GM12878 (cell line): ENCODE data around the gene PELI1. TPM values are rescaled to one million over a fixed set of nuclear protein-coding genes. Genes with fewer than 3 reads are reported as not detected.

Experiments
- ATAC-seq: fragments of 200-7000 bp; cut with Tn5 transposase; 3 replicates; pipeline ENCODE4 v1.9.1; 2020; ENCODE audit warnings: mild to moderate bottlenecking, moderate library complexity
- BruUV-seq: library from RNA; stranded (reverse); fragments of 400-500 nt; replicated peaks from 2 replicates; lab custom pipeline; 2021; lab: Mats Ljungman, UMichigan
- CTCF ChIA-PET: fragments of 300-600 bp; sonication (Branson Sonifier 250); formaldehyde crosslinking; extraction: SDS; loops from one replicate; lab custom pipeline; 2021; ENCODE audit warnings: inconsistent platforms; lab: Yijun Ruan, JAX
- POLR2A ChIA-PET: fragments of 350-600 bp; formaldehyde crosslinking; extraction: SDS; loops from one replicate; lab custom pipeline; 2021; ENCODE audit warnings: inconsistent platforms; lab: Charles Lee
- RAD21 ChIA-PET: fragments of 300-600 bp; sonication (Branson Sonifier 250); formaldehyde crosslinking; loops from one replicate; lab custom pipeline; 2023; ENCODE audit warnings: antibody characterized with exemption; ENCODE audit not compliant: unreplicated experiment; lab: Charles Lee
- SMC1A ChIA-PET: fragments of 300-600 bp; sonication (Branson Sonifier 250); formaldehyde crosslinking; loops from one replicate; lab custom pipeline; 2023; ENCODE audit not compliant: unreplicated experiment, uncharacterized antibody; lab: Charles Lee
- DNase-seq: peaks from one replicate; pipeline ENCODE4 v3.0.0-alpha.2; 2011; ENCODE audit warnings: low read depth, low spot score
- FAIRE-seq: peaks from 3 replicates; lab custom pipeline; 2011; peaks lifted over from hg19 to GRCh38; lab: Jason Lieb, UNC
- H2AFZ ChIP-seq: 2 replicates; pipeline ENCODE4 v1.6.0; 2011; ENCODE audit warnings: low read depth, low read length, control low read depth; ENCODE audit not compliant: control insufficient read depth
- H3K27ac ChIP-seq: 2 replicates; pipeline ENCODE4 v1.5.1; 2011; ENCODE audit warnings: control low read depth; ENCODE audit not compliant: control insufficient read depth, insufficient read depth
- H3K27me3 ChIP-seq, 2 experiments: replicated peaks in 1 of 2; 2 replicates each; pipeline versions ENCODE4 v1.6.0 to v1.6.1; 2011; ENCODE audit warnings: low read length in 1 of 2; ENCODE audit not compliant: control insufficient read depth in 2 of 2, insufficient read depth in 2 of 2
- H3K36me3 ChIP-seq, 2 experiments: 2 replicates each; pipeline ENCODE4 v1.5.1; 2011; ENCODE audit warnings: low read length in 1 of 2; ENCODE audit not compliant: control insufficient read depth in 2 of 2, insufficient read depth in 2 of 2
- H3K4me1 ChIP-seq: 2 replicates; pipeline ENCODE4 v1.6.1; 2011; ENCODE audit warnings: mild to moderate bottlenecking, low read length, moderate library complexity, mixed read lengths; ENCODE audit not compliant: control insufficient read depth, insufficient read depth
- H3K4me2 ChIP-seq: 2 replicates; pipeline ENCODE4 v1.6.0; 2011; ENCODE audit warnings: control low read depth; ENCODE audit not compliant: control insufficient read depth, insufficient read depth
- H3K4me3 ChIP-seq: fragments of 200-600 bp; sonication (generic); 2 replicates; pipeline ENCODE4 v1.5.1; 2016
- H3K79me2 ChIP-seq: 2 replicates; pipeline ENCODE4 v1.6.0; 2011; ENCODE audit warnings: low read length; ENCODE audit not compliant: control insufficient read depth, insufficient read depth
- H3K9ac ChIP-seq: 2 replicates; pipeline ENCODE4 v1.8.0; 2011; ENCODE audit warnings: low read length, control low read depth, mixed read lengths; ENCODE audit not compliant: control insufficient read depth, insufficient read depth
- H3K9me3 ChIP-seq: replicated peaks from 3 replicates; pipeline ENCODE4 v1.5.1; 2011; ENCODE audit warnings: mild to moderate bottlenecking, low read length; ENCODE audit not compliant: control insufficient read depth, insufficient read depth
- H4K20me1 ChIP-seq: 2 replicates; pipeline ENCODE4 v1.6.0; 2011; ENCODE audit not compliant: control insufficient read depth, insufficient read depth
- MEF2B ChIP-seq: fragments of 450-650 bp; IDR thresholded peaks from 2 replicates; pipeline ENCODE4 v1.6.1; 2018; ENCODE audit warnings: mild to moderate bottlenecking, moderate library complexity; ENCODE audit not compliant: partially characterized antibody, poor library complexity, severe bottlenecking
- YY1 ChIP-seq: IDR thresholded peaks from 2 replicates; pipeline ENCODE4 v1.6.1; 2011; ENCODE audit warnings: low read depth, mild to moderate bottlenecking, low read length
- WGBS: methylation state at CpG from one replicate; pipeline ENCODE4 v1.1.6; 2016; ENCODE audit warnings: low lambda C conversion rate; ENCODE audit not compliant: insufficient replicate concordance, insufficient coverage; ENCODE audit errors: missing lambda C conversion rate; 5-methylcytosine and 5-hydroxymethylcytosine counted together
- in situ Hi-C: fragments of 300-500 bp; cut with MboI; formaldehyde crosslinking; loops from 9 replicates; pipeline ENCODE4 v1.14.3; 2018; ENCODE audit warnings: mixed read lengths
- intact Hi-C: fragments of 100-400 bp; cut with micrococcal nuclease; formaldehyde crosslinking; loops from one replicate; pipeline ENCODE4 v1.14.2; 2022; ENCODE audit not compliant: unreplicated experiment
- polyA plus RNA-seq, 11 experiments: library from polyadenylated mRNA; depleted of rRNA in 4 of 11; unstranded in 6 of 11; stranded (reverse) in 5 of 11; fragments of >200 nt; fragmentation: Nextera tagmentation in 4 of 11; fragmentation: Illumina TruSeq in 1 of 11; extraction: Ambion mirVana in 4 of 11; extraction: Trizol in 1 of 11; gene quantifications; 1 replicate in 1 of 11; 2 replicates in 10 of 11; pipeline versions ENCODE4 v1.2.1 to v1.2.3, GENCODE V29; 2011 to 2016; ENCODE audit warnings: inconsistent platforms in 2 of 11, missing spikeins in 2 of 11, low read depth in 1 of 11
- total RNA-seq, 4 experiments: library from RNA; depleted of rRNA in 3 of 4; stranded (reverse); fragments of >200 nt in 3 of 4; fragmentation: Illumina TruSeq in 1 of 4; extraction: Trizol in 1 of 4; gene quantifications; 2 replicates each; pipeline versions ENCODE4 v1.2.1 to v1.2.3, GENCODE V29; 2013 to 2021
- TF ChIP-seq, protein P1 (sequence below): fragments of 450-650 bp; IDR thresholded peaks from 2 replicates; pipeline ENCODE4 v1.6.1; 2017; ENCODE audit warnings: mild to moderate bottlenecking

PELI1 gene
- total and polyA plus RNA-seq, 10 of the 15 experiments (the other 5 are each of a cell fraction or from before 2014, with no cell fraction given), result 12.1 to 92.0 (median 39.8) TPM

DNA sequence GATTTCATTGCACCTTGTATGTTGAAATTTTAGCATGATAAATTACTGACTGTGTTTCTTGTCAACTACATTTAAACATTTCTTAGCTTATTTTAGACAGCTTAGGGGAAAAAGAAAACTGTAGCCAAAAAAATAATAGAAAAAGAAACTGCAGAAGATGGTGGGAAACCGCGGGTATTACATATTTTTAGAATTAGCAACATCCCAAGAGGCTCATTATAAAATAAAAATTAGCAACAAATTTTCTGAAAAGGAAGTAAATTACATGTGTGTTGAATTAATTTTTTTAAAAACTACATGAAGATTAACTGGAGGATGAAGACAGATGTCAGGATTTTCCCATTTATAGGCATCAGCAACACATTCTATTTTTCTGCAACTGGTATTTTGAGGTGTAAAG, 4.3 kb downstream of the PELI1 start:
- in situ Hi-C loops, result loop anchor here (5.0 kb wide), 1 partner anchor 187 kb away; no protein-coding TSS in a partner anchor
- Histone ChIP-seq H3K9me3 (no peaks in the 10 kb centered on the region; the same call in 2 of the 3 replicates), H3K27ac (peak overlapping the region; percentile 85), H3K36me3 (peaks cover 0 to 24% of the 10 kb centered on the region in 2 experiments; a peak in 2 of 4 replicates), H4K20me1 (no peaks in the 10 kb centered on the region), H3K27me3 (no peaks in the 10 kb centered on the region), H3K4me1 (peaks cover 24% of the 10 kb centered on the region)
- WGBS, result 3% methylated on average over 2 of the region's 2 CpGs
- no peak for DNase-seq
- intact Hi-C loops, result loop anchor here (5.0 kb wide), 2 partner anchors 48 to 392 kb away; no protein-coding TSS in a partner anchor
- BruUV-seq, result no TSS peak
- SMC1A ChIA-PET, result interaction anchor here (0.7 to 5.7 kb wide), 13 partner anchors 9 to 188 kb away, joined by 3 to 59 read pairs (median 9); no protein-coding TSS in a partner anchor
- TF ChIP-seq MEF2B, result peak; percentile 47
- no peak for TF ChIP-seq YY1
- TF ChIP-seq, protein P1, sequence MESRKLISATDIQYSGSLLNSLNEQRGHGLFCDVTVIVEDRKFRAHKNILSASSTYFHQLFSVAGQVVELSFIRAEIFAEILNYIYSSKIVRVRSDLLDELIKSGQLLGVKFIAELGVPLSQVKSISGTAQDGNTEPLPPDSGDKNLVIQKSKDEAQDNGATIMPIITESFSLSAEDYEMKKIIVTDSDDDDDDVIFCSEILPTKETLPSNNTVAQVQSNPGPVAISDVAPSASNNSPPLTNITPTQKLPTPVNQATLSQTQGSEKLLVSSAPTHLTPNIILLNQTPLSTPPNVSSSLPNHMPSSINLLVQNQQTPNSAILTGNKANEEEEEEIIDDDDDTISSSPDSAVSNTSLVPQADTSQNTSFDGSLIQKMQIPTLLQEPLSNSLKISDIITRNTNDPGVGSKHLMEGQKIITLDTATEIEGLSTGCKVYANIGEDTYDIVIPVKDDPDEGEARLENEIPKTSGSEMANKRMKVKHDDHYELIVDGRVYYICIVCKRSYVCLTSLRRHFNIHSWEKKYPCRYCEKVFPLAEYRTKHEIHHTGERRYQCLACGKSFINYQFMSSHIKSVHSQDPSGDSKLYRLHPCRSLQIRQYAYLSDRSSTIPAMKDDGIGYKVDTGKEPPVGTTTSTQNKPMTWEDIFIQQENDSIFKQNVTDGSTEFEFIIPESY, result no peak
- TF ChIP-seq, all 136 proteins: peak for 1
- H3K4me2 ChIP-seq, result peak overlapping the region; percentile 87
- ChIA-PET CTCF (interaction anchor here (1.0 to 5.6 kb wide), 5 partner anchors 10 to 187 kb away, joined by 3 to 35 read pairs (median 4); no protein-coding TSS in a partner anchor), POLR2A (interaction anchor here (0.6 to 4.4 kb wide), 7 partner anchors 32 to 187 kb away, joined by 3 to 29 read pairs (median 7); no protein-coding TSS in a partner anchor), RAD21 (interaction anchor here (1.1 to 5.5 kb wide), 7 partner anchors 9 to 188 kb away, joined by 3 to 75 read pairs (median 35); no protein-coding TSS in a partner anchor)
- H2AFZ ChIP-seq, result no peak overlapping the region
- no peak for ATAC-seq
- H3K4me3 ChIP-seq, result peak overlapping the region; percentile 73
- H3K79me2 ChIP-seq, result peaks cover 96% of the 10 kb centered on the region
- peak overlapping the region; percentile 56 for H3K9ac ChIP-seq
- no peak for FAIRE-seq
